SIG-M5 treated with dmso at 0.1 percent for 504 hours (cell line): ENCODE measurements around the gene LDHD.
A peak's percentile ranks its signal among the peaks of the same experiment; 100 is the strongest.
"Not testable (repeated sequence)": the region's sequence is repeated elsewhere in the genome, so short reads cannot be mapped to it uniquely, and the experiment has no call there.

Experiments used
- DNase-seq: peaks from one replicate; lab custom pipeline; 2025; ENCODE audit not compliant: unreplicated experiment; lab: John Stamatoyannopoulos, UW

LDHD gene

GRCh38 chr16:75100603-75100990, 16.0 kb downstream of the LDHD start:
- DNase-seq = no peak

- DNase-seq = peak; percentile 62
Measured at GRCh38 chr16:75099738-75100602, 16.6 kb downstream of the LDHD start.

GRCh38 chr16:75099075-75099667, 17.4 kb downstream of the LDHD start:
- no peak for DNase-seq

GRCh38 chr16:75097941-75098901, 18.4 kb downstream of the LDHD start:
- DNase-seq = no peak

DNA sequence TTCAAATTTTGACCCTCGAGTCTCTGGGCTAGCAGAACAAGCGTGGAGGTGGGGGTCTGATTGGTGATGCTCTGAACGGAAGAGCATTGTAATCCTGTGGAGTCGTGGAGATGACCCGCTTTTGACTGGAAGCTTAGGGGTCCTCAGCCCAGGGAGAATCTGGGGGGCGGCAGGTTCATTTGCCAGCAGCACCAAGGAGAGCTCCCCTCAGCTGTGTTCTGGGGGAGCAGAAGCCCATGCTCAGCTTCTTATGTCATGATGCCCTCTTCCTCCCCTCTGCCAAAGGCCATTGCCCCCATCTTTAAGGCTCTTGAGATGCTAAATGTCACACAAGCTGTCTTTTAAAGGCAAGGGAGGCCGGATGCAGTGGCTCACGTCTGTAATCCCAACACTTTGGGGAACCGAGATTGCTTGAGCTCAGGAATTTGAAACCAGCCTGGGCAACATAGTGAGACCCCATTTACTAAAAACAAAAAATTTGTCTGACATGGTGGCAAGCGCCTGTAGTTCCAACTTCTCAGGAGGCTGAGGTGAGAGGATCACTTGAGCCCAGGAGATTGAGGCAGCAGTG, 19.3 kb downstream of the LDHD start:
- DNase-seq = no peak

- peak; percentile 63 for DNase-seq
Measured at GRCh38 chr16:75096656-75097055, 19.9 kb downstream of the LDHD start.

DNA sequence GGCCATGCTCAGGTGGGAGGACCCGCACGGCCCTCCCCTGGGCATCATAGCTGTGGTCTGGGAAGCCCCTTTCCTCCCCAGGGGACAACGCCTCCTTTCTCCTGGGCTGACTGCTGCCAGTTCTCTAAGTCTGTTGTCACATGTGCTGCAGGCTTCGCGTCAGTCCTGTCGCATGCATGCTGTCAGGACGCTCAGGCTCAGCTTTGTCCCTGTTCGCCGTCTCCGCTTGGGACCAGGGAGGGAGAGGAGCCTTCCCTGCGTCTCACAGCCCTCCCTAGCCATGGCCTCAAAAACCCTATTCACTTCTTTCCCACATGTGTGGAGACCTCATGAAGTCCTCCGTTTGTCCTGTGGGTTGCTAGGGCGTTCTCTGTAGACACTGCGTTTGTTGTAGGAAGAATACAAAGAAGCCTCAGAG, 21.4 kb downstream of the LDHD start:
- no peak for DNase-seq

- DNase-seq = no peak
Measured at GRCh38 chr16:75093598-75094540, 22.7 kb downstream of the LDHD start.

GRCh38 chr16:75092777-75093176, 23.8 kb downstream of the LDHD start:
- no peak for DNase-seq

- not testable (repeated sequence) for DNase-seq
Measured at GRCh38 chr16:75091619-75092018, 25.0 kb downstream of the LDHD start.

DNA sequence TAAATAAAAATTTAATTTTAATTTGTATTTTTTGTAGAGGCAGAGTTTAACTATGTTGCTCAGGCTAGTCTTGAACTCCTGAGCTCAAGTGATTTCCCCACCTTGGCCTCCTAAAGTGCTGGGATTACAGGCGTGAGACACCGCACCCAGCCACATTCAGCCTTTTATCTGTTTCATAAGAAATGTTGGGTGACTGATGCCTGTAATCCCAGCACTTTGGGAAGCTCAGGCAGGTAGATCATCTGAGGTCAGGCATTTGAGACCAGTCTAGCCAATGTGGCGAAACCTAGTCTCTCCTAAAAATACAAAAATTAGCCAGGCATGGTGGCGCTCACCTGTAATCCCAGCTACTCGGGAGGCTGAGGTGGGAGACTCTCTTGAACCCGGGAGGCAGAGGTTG, 25.7 kb downstream of the LDHD start:
- not testable (repeated sequence) for DNase-seq

GRCh38 chr16:75089486-75090202, 26.9 kb downstream of the LDHD start:
- DNase-seq = no peak

DNA sequence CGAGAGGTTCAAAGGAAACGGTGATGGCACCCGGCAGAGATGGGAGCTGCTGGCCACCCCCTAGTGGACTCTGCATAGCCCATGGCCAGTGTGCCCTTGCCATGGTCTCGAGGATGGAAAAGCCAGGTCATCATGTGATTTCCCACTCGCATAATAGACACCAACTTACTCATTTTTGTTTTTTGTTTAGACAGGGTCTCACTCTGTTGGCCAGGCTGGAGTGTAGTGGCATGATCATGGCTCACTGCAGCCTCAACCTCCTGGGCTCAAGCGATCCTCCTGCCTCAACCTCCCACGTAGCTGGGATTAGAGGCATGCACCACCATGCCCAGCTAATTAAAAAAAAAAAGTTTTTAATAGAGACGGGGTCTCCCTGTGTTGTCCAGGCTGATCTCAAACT, 27.6 kb downstream of the LDHD start:
- DNase-seq = no peak

DNA sequence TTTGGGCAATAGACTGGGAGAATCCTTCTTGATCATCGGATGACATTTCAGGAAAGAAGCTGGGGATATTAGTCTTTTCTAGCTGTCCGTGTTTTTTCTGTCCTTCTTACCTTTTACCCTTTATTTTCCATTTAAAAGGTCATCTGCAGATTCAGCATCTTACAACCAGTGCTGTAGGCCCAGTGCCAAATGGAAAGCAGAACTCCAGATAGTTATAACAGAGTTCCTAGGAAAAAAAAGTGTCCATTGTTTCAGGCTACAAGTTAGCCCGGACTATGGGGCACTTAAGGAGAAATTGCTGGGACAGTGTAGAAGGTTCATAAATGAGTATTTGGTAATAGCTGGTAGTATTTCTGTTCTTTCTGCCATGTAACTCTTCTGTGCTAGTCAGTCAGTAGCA, 28.4 kb downstream of the LDHD start:
- DNase-seq = no peak

GRCh38 chr16:75087375-75087979, 29.1 kb downstream of the LDHD start:
- peak; percentile 6 for DNase-seq

GRCh38 chr16:75086688-75087374, 29.7 kb downstream of the LDHD start:
- no peak for DNase-seq

DNA sequence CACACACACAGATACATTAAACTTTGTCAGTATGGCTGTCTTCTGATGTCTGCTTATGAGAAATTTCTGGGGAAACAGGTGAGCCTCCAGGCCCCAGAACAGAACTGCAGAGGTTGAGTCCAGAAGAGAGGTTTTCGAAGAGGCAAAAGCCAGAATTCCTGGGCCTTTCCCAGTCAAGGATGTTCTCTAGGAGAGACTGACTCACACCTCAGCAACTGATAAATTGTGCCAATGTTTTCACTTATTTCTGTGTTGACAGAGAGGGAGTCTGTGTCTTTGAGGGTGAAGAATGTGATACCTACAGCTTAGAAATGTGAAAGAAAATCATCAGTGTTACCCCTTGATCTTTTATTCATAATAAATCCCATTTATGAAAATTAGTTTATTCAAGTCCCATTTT, 30.3 kb downstream of the LDHD start:
- DNase-seq = no peak

DNA sequence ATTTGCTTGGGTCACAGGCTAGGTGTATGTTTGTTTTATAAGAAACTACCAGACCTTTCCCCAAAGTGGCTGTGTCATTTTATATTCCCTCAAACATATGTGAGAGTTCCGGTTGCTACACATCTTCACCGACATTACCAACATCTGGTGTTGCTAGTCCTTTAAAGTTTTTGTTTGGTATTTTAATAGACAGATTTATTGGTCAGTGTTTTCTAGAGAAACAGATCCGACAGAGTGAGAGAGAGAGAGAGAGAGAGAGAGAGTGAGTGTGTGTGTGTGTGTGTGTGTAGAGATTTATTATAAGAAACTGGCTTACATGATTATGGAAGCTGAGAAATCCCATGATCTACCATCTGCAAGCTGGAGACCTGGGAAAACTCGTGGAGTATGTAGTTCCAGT, 31.0 kb downstream of the LDHD start:
- DNase-seq = no peak
